GM12878 (cell line): ENCODE measurements around the gene SSB.

ENCODE experiments used
- CBFB ChIP-seq: IDR thresholded peaks from 2 replicates; pipeline ENCODE4 v1.6.1; 2016; ENCODE audit warnings: antibody characterized with exemption, low read depth
- CEBPB ChIP-seq, 2 experiments: fragments of 150-350 bp in 1 of 2; IDR thresholded peaks; 2 replicates each; pipeline ENCODE4 v1.6.1; 2012 to 2014; ENCODE audit warnings: low read depth in 2 of 2, low read length in 2 of 2, borderline replicate concordance in 1 of 2, inconsistent platforms in 1 of 2
- CREM ChIP-seq: IDR thresholded peaks from 2 replicates; pipeline ENCODE4 v1.6.1; 2014; ENCODE audit warnings: antibody characterized with exemption, low read depth
- EP300 ChIP-seq, 2 experiments: fragments of 150-350 bp in 1 of 2; IDR thresholded peaks; 2 replicates each; pipeline ENCODE4 v1.6.1; 2011 to 2012; ENCODE audit warnings: low read depth in 2 of 2, low read length in 2 of 2, borderline replicate concordance in 1 of 2, improper control_type of control experiment in 1 of 2, inconsistent platforms in 1 of 2; ENCODE audit not compliant: control insufficient read depth in 1 of 2
- FOS ChIP-seq: IDR thresholded peaks from 3 replicates; pipeline ENCODE4 v1.6.1; 2011; ENCODE audit warnings: borderline replicate concordance; ENCODE audit not compliant: insufficient read length; ENCODE audit errors: extremely low read depth
- JUND ChIP-seq: IDR thresholded peaks from 2 replicates; pipeline ENCODE4 v1.6.1; 2012; ENCODE audit warnings: low read depth, mild to moderate bottlenecking, low read length, improper control_type of control experiment, moderate library complexity
- NFXL1 ChIP-seq: fragments of 450-650 bp; IDR thresholded peaks from 2 replicates; pipeline ENCODE4 v1.6.1; 2017; ENCODE audit warnings: antibody characterized with exemption, mild to moderate bottlenecking, borderline replicate concordance
- NRF1 ChIP-seq: conservative IDR thresholded peaks from 2 replicates; pipeline ENCODE4 v1.6.1; 2011; ENCODE audit warnings: mild to moderate bottlenecking, low read depth, low read length, improper control_type of control experiment
- YY1 ChIP-seq: IDR thresholded peaks from 2 replicates; pipeline ENCODE4 v1.6.1; 2011; ENCODE audit warnings: low read depth, mild to moderate bottlenecking, low read length
- ZNF274 ChIP-seq: IDR thresholded peaks from one replicate; pipeline ENCODE4 v1.8.0; 2011; ENCODE audit not compliant: insufficient read length, insufficient read depth
- TF ChIP-seq, protein P1 (sequence below), 3 experiments: IDR thresholded peaks in 2 of 3; conservative IDR thresholded peaks in 1 of 3; 2 replicates each; pipeline ENCODE4 v1.5.1; 2011; ENCODE audit warnings: low read depth in 3 of 3, low read length in 3 of 3, mild to moderate bottlenecking in 3 of 3, control low read depth in 2 of 3, moderate library complexity in 2 of 3, inconsistent platforms in 1 of 3, mixed read lengths in 1 of 3; ENCODE audit not compliant: control insufficient read depth in 2 of 3, insufficient read depth in 1 of 3; ENCODE audit errors: extremely low read depth in 1 of 3
- TF ChIP-seq, protein P2 (sequence below): IDR thresholded peaks from 2 replicates; pipeline ENCODE4 v1.6.1; 2012; ENCODE audit warnings: low read depth, low read length, improper control_type of control experiment

DNA sequence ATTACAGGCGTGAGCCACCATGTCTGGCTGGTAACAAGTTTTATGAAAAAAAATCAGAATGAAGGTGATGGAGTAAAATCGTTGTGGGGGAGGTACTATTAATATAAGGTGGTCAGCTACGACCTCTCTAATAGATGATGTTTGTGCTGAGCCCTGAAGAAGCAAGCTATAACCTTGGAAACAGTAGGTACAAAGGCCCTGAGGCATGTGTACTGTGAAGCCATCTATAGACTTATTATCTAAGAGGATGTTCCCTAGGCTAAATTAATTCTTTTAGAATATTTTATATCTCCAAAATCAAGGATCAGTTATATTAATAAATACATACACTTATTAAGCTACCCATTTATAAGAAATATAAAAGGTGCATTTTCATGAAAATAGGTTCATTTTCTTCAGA, 23.3 kb upstream of the SSB start:
- TF ChIP-seq ZNF274 (no peak), NRF1 (no peak), NFXL1 (no peak), EP300 (IDR thresholded peaks at IDR 0.05; ENCODE audit: borderline replicate concordance in 1 of 2, control insufficient read depth in 1 of 2, low read depth in 2 of 2, low read length in 2 of 2) (no peak), YY1 (no peak), JUND (no peak), CBFB (no peak), FOS (no peak), CREM (no peak), CEBPB (IDR thresholded peaks at IDR 0.05; ENCODE audit: borderline replicate concordance in 1 of 2, low read depth in 2 of 2, low read length in 2 of 2) (no peak)
- TF ChIP-seq, protein P1, sequence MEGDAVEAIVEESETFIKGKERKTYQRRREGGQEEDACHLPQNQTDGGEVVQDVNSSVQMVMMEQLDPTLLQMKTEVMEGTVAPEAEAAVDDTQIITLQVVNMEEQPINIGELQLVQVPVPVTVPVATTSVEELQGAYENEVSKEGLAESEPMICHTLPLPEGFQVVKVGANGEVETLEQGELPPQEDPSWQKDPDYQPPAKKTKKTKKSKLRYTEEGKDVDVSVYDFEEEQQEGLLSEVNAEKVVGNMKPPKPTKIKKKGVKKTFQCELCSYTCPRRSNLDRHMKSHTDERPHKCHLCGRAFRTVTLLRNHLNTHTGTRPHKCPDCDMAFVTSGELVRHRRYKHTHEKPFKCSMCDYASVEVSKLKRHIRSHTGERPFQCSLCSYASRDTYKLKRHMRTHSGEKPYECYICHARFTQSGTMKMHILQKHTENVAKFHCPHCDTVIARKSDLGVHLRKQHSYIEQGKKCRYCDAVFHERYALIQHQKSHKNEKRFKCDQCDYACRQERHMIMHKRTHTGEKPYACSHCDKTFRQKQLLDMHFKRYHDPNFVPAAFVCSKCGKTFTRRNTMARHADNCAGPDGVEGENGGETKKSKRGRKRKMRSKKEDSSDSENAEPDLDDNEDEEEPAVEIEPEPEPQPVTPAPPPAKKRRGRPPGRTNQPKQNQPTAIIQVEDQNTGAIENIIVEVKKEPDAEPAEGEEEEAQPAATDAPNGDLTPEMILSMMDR (IDR thresholded peaks at IDR 0.05 in 2 of 3, conservative IDR thresholded peaks at IDR 0.05 in 1 of 3; ENCODE audit: control insufficient read depth in 2 of 3, extremely low read depth in 1 of 3, insufficient read depth in 1 of 3, low read depth in 3 of 3, low read length in 3 of 3), result no peak
- TF ChIP-seq, protein P2, sequence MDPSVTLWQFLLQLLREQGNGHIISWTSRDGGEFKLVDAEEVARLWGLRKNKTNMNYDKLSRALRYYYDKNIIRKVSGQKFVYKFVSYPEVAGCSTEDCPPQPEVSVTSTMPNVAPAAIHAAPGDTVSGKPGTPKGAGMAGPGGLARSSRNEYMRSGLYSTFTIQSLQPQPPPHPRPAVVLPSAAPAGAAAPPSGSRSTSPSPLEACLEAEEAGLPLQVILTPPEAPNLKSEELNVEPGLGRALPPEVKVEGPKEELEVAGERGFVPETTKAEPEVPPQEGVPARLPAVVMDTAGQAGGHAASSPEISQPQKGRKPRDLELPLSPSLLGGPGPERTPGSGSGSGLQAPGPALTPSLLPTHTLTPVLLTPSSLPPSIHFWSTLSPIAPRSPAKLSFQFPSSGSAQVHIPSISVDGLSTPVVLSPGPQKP, result no peak
